ENCODE measurements around the gene SETBP1.
A peak's percentile ranks its signal among the peaks of the same experiment; 100 is the strongest.

Gene SETBP1

GRCh38 chr18:45054636-45055035 is 373.9 kb downstream of the SETBP1 start:
- no peak for DNase-seq

GRCh38 chr18:45055811-45056210 is 375.1 kb downstream of the SETBP1 start:
- DNase-seq: no peak

GRCh38 chr18:45056926-45057325 is 376.2 kb downstream of the SETBP1 start:
- peak; percentile 29 for DNase-seq

- no peak for DNase-seq
Measured at GRCh38 chr18:45057955-45058600, 377.4 kb downstream of the SETBP1 start.

GRCh38 chr18:45059695-45060094 is 379.0 kb downstream of the SETBP1 start:
- peak; percentile 90 for DNase-seq

- DNase-seq: peak; percentile 83
Measured at GRCh38 chr18:45060102-45060501, 379.4 kb downstream of the SETBP1 start.

GRCh38 chr18:45061359-45061758 is 380.7 kb downstream of the SETBP1 start:
- DNase-seq: no peak

- no peak for DNase-seq
Measured at GRCh38 chr18:45063246-45064038, 382.8 kb downstream of the SETBP1 start.

- peak; percentile 43 for DNase-seq
Measured at GRCh38 chr18:45066210-45066609, 385.5 kb downstream of the SETBP1 start.

- peak; percentile 84 for DNase-seq
Measured at GRCh38 chr18:45066886-45067285, 386.2 kb downstream of the SETBP1 start.

GRCh38 chr18:45068400-45069094 is 387.9 kb downstream of the SETBP1 start:
- DNase-seq: no peak

GRCh38 chr18:45069546-45069945 is 388.9 kb downstream of the SETBP1 start:
- no peak for DNase-seq

GRCh38 chr18:45071956-45072355 is 391.3 kb downstream of the SETBP1 start:
- DNase-seq: no peak

GRCh38 chr18:45073556-45073955 is 392.9 kb downstream of the SETBP1 start:
- DNase-seq: no peak

GRCh38 chr18:45081566-45082181 is 401.0 kb downstream of the SETBP1 start:
- peak; percentile 66 for DNase-seq

- DNase-seq: no peak
Measured at GRCh38 chr18:45083226-45083855, 402.7 kb downstream of the SETBP1 start.

- no peak for DNase-seq
Measured at GRCh38 chr18:45084206-45084605, 403.5 kb downstream of the SETBP1 start.

GRCh38 chr18:45085916-45086624 is 405.4 kb downstream of the SETBP1 start:
- DNase-seq: no peak

- DNase-seq: no peak
Measured at GRCh38 chr18:45086777-45087176, 406.1 kb downstream of the SETBP1 start.

- no peak for DNase-seq
Measured at GRCh38 chr18:45090526-45091140, 409.9 kb downstream of the SETBP1 start.

- DNase-seq: no peak
Measured at GRCh38 chr18:45100321-45101105, 419.8 kb downstream of the SETBP1 start.
